Uterus (tissue), 4 donors: Measurements from ENCODE around the gene PCNP. TPM values are rescaled to one million over a fixed set of nuclear protein-coding genes. Genes with fewer than 3 reads are reported as not detected.
"Not testable (repeated sequence)": the region's sequence is repeated elsewhere in the genome, so short reads cannot be mapped to it uniquely, and the experiment has no call there.

Experiments used
- DNase-seq, 2 donors: peaks; one replicate each; pipeline ENCODE4 v3.0.0-alpha.2; 2019 to 2020
- H3K27ac ChIP-seq, 2 donors: fragments of 200-600 bp; sonication (generic); 1 replicate in 1 of 2; 2 replicates in 1 of 2; pipeline ENCODE4 v1.5.1; 2016 to 2018
- H3K27me3 ChIP-seq, 2 donors: fragments of 200-600 bp; sonication (generic); one replicate each; pipeline ENCODE4 v1.5.1; 2018 to 2019; ENCODE audit warnings: control low read depth in 1 of 2
- H3K36me3 ChIP-seq, 2 donors: fragments of 200-600 bp; sonication (generic); one replicate each; pipeline ENCODE4 v1.5.1; 2019; ENCODE audit warnings: control low read depth in 1 of 2
- H3K4me1 ChIP-seq, 2 donors: fragments of 200-600 bp; sonication (generic); one replicate each; pipeline ENCODE4 v1.5.1; 2018 to 2019; ENCODE audit warnings: control low read depth in 1 of 2
- H3K4me3 ChIP-seq, 2 donors: fragments of 200-600 bp; sonication (generic); 1 replicate in 1 of 2; 2 replicates in 1 of 2; pipeline ENCODE4 v1.5.1; 2018 to 2019; ENCODE audit warnings: mild to moderate bottlenecking in 1 of 2
- H3K9me3 ChIP-seq, 2 donors: fragments of 200-600 bp; sonication (generic); one replicate each; pipeline ENCODE4 v1.5.1; 2019; ENCODE audit warnings: control low read depth in 1 of 2
- POLR2A ChIP-seq, 2 donors: fragments of 450-650 bp; IDR thresholded peaks; one replicate each; pipeline ENCODE4 v1.6.1; 2016; ENCODE audit warnings: antibody characterized with exemption in 2 of 2, mild to moderate bottlenecking in 1 of 2, moderate library complexity in 1 of 2
- intact Hi-C: fragments of 100-400 bp; cut with DNase I; formaldehyde crosslinking; loops from one replicate; pipeline ENCODE4 v1.15.1; 2023; ENCODE audit warnings: low total_unique reads
- total RNA-seq, 4 donors: library from RNA; depleted of rRNA in 3 of 4; stranded (reverse); fragments of >200 nt in 3 of 4; gene quantifications; one replicate each; pipeline versions ENCODE4 v1.1.0 to v1.2.4, GENCODE V29; 2014 to 2023
- TF ChIP-seq, protein P1 (sequence below), 4 experiments: fragments of 200-600 bp in 2 of 4; fragments of 450-650 bp in 2 of 4; sonication (generic) in 2 of 4; IDR thresholded peaks; one replicate each; pipeline ENCODE4 v1.5.1; 2016 to 2019; ENCODE audit warnings: antibody characterized with exemption in 4 of 4, mild to moderate bottlenecking in 2 of 4, moderate library complexity in 1 of 4
- donor health status: DM: yes; HTN: yes; CAD: no.

PCNP gene
- total RNA-seq, 4 donors from 2014 or later = 66.6 to 218 (median 203) TPM

DNA sequence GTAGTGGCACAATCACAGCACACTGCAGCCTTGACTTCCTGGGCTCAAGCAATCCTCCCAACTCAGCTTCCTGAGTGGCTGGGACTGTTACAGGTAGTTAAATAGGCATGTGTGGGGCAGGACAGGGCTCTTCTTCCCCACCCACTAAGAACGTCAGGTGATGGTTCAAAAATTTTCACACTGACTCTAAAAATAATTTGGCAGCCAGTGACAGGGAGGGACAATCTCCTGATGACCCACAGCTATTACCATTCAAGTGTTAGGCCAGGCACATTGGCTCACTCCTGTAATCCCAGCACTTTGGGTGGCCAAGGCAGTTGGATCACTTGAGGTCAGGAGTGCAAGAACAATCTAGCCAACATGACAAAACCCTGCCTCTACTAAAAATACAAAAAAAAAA, 24.5 kb upstream of the PCNP start:
- Histone ChIP-seq H3K4me1 (no peaks in the 10 kb centered on the region), H3K4me3 (no peak overlapping the region), H3K27ac (no peak overlapping the region), H3K36me3 (no peaks in the 10 kb centered on the region), H3K9me3 (no peaks in the 10 kb centered on the region), H3K27me3 (no peaks in the 10 kb centered on the region)
- DNase-seq = no peak
- TF ChIP-seq, protein P1, sequence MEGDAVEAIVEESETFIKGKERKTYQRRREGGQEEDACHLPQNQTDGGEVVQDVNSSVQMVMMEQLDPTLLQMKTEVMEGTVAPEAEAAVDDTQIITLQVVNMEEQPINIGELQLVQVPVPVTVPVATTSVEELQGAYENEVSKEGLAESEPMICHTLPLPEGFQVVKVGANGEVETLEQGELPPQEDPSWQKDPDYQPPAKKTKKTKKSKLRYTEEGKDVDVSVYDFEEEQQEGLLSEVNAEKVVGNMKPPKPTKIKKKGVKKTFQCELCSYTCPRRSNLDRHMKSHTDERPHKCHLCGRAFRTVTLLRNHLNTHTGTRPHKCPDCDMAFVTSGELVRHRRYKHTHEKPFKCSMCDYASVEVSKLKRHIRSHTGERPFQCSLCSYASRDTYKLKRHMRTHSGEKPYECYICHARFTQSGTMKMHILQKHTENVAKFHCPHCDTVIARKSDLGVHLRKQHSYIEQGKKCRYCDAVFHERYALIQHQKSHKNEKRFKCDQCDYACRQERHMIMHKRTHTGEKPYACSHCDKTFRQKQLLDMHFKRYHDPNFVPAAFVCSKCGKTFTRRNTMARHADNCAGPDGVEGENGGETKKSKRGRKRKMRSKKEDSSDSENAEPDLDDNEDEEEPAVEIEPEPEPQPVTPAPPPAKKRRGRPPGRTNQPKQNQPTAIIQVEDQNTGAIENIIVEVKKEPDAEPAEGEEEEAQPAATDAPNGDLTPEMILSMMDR (IDR thresholded peaks at IDR 0.05) = no peak
- TF ChIP-seq POLR2A (IDR thresholded peaks at IDR 0.05) = no peak
- intact Hi-C loops = no loop called here

DNA sequence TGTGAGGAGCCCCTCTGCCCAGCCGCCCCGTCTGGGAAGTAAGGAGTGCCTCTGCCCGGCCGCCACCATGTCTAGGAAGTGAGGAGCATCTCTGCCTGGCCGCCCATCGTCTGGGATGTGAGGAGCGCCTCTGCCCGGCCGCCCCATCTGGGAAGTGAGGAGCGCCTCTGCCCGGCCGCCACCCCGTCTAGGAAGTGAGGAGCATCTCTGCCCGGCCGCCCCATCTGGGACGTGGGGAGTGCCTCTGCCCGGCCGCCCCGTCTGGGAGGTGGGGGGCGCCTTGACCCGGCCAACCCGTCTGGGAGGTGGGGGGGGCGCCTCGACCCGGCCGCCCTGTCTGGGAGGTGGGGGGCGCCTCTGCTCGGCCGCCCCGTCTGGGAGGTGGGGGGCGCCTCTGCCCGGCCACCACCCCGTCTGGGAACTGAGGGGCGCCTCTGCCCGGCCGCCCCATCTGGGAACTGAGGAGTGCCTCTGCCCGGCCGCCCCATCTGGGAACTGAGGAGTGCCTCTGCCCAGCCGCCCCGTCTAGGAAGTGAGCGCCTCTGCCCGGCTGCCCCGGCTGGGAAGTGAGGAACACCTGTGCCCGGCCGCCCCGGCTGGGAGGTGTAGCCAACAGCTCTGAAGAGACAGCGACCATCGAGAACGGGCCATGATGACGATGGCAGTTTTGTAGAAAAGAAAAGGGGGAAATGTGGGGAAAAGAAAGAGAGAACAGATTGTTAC, 22.5 kb upstream of the PCNP start:
- H3K4me1 ChIP-seq, H3K27ac ChIP-seq, H3K27me3 ChIP-seq, H3K4me3 ChIP-seq, DNase-seq, H3K36me3 ChIP-seq, H3K9me3 ChIP-seq, intact Hi-C loops: not testable (repeated sequence)

DNA sequence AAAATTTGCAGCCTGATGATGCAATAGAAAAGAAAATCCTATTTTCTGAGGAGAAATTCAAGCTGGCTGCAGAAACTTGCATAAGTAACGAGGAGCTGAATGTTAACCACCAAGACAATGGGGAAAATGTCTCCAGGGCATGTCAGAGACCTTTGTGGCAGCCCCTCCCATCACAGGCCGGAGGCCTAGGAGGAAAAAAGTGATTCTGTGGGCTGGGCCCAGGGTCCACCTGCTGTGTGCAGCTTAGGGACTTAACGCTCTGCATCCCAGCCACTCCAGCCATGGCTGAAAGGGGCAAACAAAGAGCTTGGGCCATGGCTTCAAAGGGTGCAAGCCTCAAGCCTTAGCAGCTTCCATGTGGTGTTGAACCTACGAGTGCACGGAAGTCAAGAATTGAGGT, 20.6 kb upstream of the PCNP start:
- H3K4me1 ChIP-seq, H3K27ac ChIP-seq, DNase-seq, H3K9me3 ChIP-seq, intact Hi-C loops, H3K36me3 ChIP-seq, H3K27me3 ChIP-seq, H3K4me3 ChIP-seq: not testable (repeated sequence)

DNA sequence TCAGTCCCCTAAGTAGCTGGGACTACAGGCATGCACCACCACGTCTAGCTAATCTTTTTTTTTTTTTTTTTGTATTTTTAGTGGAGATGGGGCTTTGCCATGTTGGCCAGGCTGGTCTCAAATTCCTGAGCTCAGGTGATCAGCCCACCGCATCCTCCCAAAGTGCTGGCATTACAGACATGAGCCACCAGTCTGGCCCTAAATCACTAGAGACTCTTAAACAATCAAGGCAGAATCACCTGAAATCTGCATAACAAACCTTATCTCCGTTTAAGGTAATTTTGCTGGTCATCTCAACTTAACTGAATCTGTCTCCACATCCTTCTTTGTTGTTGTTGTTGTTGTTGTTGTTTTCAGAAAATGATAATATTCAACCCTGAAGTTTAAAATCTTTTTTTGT, 17.9 kb upstream of the PCNP start:
- Histone ChIP-seq H3K4me3 (no peak overlapping the region), H3K36me3 (no peaks in the 10 kb centered on the region), H3K4me1 (no peaks in the 10 kb centered on the region), H3K27me3 (no peaks in the 10 kb centered on the region), H3K27ac (no peak overlapping the region), H3K9me3 (no peaks in the 10 kb centered on the region)
- no peak for DNase-seq
- TF ChIP-seq, protein P1 (IDR thresholded peaks at IDR 0.05) = no peak
- TF ChIP-seq POLR2A (IDR thresholded peaks at IDR 0.05) = no peak
- intact Hi-C loops = no loop called here

DNA sequence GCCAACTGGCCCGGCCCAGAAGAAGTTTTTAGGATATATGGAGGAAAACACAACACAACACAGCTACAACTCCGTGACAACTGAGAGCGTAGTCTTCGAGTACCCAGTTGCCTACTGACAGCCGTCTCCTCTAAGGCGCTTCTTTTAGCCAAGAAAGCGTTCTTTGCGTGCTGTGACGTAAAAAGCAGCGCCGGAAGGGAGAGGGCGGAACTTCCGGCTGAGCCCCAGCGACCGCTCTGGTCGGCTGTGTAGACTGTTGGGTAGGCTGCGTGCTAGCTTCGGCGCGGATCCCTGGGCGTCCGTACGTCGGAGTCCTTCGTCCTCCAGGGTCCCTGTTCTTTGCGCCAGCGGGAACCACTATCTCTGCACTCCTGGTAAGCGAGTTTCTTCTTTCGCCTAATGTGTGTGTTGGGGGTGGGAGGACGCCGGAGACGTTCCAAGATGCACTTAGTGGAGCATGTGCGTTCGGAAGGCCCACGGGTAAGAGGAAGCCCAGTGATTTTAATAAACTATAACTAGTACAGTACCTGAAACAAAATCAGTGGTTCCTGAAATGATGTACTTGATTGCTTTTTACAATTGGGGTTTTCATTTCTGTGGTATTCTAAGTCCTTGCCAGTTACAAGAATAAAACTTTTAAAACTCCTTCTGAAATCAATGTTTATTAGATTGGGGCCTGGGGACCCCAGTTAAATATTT, 12.2 kb upstream of the PCNP start, which contains the start of gene TRMT10C:
TRMT10C (plus strand) TSS at position 239 of the 699 bp plus-strand sequence. CDS start 2,914 bp downstream, outside the sequence.
- H3K27ac ChIP-seq = peak within 1 kb of the TSS; percentile 88 to 92
- peak; percentile 90 for DNase-seq
- no peaks in the 10 kb centered on the region for H3K9me3 ChIP-seq
- peak within 1 kb of the TSS; percentile 57 to 80 for H3K4me3 ChIP-seq
- TF ChIP-seq, protein P1 (IDR thresholded peaks at IDR 0.05) = no peak
- TF ChIP-seq POLR2A (IDR thresholded peaks at IDR 0.05) = peak; percentile 68 to 74
- peaks cover 0 to 5% of the 10 kb centered on the region in 2 donors for H3K4me1 ChIP-seq
- intact Hi-C loops = no loop called here
- no peaks in the 10 kb centered on the region for H3K27me3 ChIP-seq
- no peaks in the 10 kb centered on the region for H3K36me3 ChIP-seq
